ENCODE data around the gene ZER1.
A peak's percentile ranks its signal among the peaks of the same experiment; 100 is the strongest.
"Not testable (repeated sequence)": the region's sequence is repeated elsewhere in the genome, so short reads cannot be mapped to it uniquely, and the experiment has no call there.

ZER1 gene

GRCh38 chr9:128771745-128772519 is at the start of gene ZER1:
ZER1 (minus strand) TSS chr9:128771927; CDS start chr9:128755565, 16,362 bp downstream.
- peak; percentile 90 for DNase-seq (ENCODE audit: low spot score)

GRCh38 chr9:128820665-128821583 is 49.2 kb upstream of the ZER1 start:
- DNase-seq (ENCODE audit: low spot score): no peak

GRCh38 chr9:128819716-128820664 is 48.3 kb upstream of the ZER1 start:
- no peak for DNase-seq (ENCODE audit: low spot score)

GRCh38 chr9:128818839-128819715 is 47.4 kb upstream of the ZER1 start:
- DNase-seq (ENCODE audit: low spot score): peak; percentile 2

- peak; percentile 98 for DNase-seq (ENCODE audit: low spot score)
These were observed 46.5 kb upstream of the ZER1 start, which contains the start of gene ENDOG for GRCh38 chr9:128818099-128818838. ENDOG (plus strand) TSS chr9:128818500; CDS start chr9:128818685, 185 bp downstream.

GRCh38 chr9:128810873-128811272 is 39.1 kb upstream of the ZER1 start:
- no peak for DNase-seq (ENCODE audit: low spot score)

GRCh38 chr9:128809831-128810230 is 38.1 kb upstream of the ZER1 start:
- DNase-seq (ENCODE audit: low spot score): no peak

- DNase-seq (ENCODE audit: low spot score): no peak
These were observed 37.4 kb upstream of the ZER1 start for GRCh38 chr9:128809036-128809599.

- DNase-seq (ENCODE audit: low spot score): no peak
These were observed 36.8 kb upstream of the ZER1 start for GRCh38 chr9:128808543-128808942.

- no peak for DNase-seq (ENCODE audit: low spot score)
These were observed 36.1 kb upstream of the ZER1 start for GRCh38 chr9:128807827-128808226.

- DNase-seq (ENCODE audit: low spot score): no peak
These were observed 33.9 kb upstream of the ZER1 start for GRCh38 chr9:128805661-128806060.

GRCh38 chr9:128802482-128802881 is 30.8 kb upstream of the ZER1 start:
- DNase-seq (ENCODE audit: low spot score): no peak

GRCh38 chr9:128800061-128800460 is 28.3 kb upstream of the ZER1 start:
- no peak for DNase-seq (ENCODE audit: low spot score)

- no peak for DNase-seq (ENCODE audit: low spot score)
These were observed 27.2 kb upstream of the ZER1 start for GRCh38 chr9:128798896-128799295.

GRCh38 chr9:128794961-128795360 is 23.2 kb upstream of the ZER1 start:
- DNase-seq (ENCODE audit: low spot score): not testable (repeated sequence)

- no peak for DNase-seq (ENCODE audit: low spot score)
These were observed 21.4 kb upstream of the ZER1 start for GRCh38 chr9:128792978-128793686.

GRCh38 chr9:128792134-128792533 is 20.4 kb upstream of the ZER1 start:
- no peak for DNase-seq (ENCODE audit: low spot score)

GRCh38 chr9:128790536-128790935 is 18.8 kb upstream of the ZER1 start:
- DNase-seq (ENCODE audit: low spot score): no peak

GRCh38 chr9:128788445-128788844 is 16.7 kb upstream of the ZER1 start:
- DNase-seq (ENCODE audit: low spot score): no peak
